Glutamatergic neuron (in vitro differentiated cells): ENCODE results near the gene BSG. TPM values are rescaled to one million over a fixed set of nuclear protein-coding genes. Genes with fewer than 3 reads are reported as not detected.

ENCODE experiments used
- DNase-seq: peaks from one replicate; pipeline ENCODE4 v3.0.0; 2022
- H3K27ac Mint-ChIP-seq: one replicate; pipeline ENCODE4 v1.8.0; 2020; ENCODE audit warnings: mild to moderate bottlenecking, mixed read lengths, inconsistent platforms; ENCODE audit not compliant: unreplicated experiment
- H3K27me3 Mint-ChIP-seq: one replicate; pipeline ENCODE4 v1.8.0; 2020; ENCODE audit warnings: mild to moderate bottlenecking, moderate library complexity, mixed read lengths, inconsistent platforms; ENCODE audit not compliant: unreplicated experiment
- H3K36me3 Mint-ChIP-seq: one replicate; pipeline ENCODE4 v1.8.0; 2020; ENCODE audit warnings: mild to moderate bottlenecking, mixed read lengths, inconsistent platforms; ENCODE audit not compliant: unreplicated experiment
- H3K4me1 Mint-ChIP-seq: one replicate; pipeline ENCODE4 v1.8.0; 2020; ENCODE audit warnings: mild to moderate bottlenecking, low read depth, mixed read lengths, inconsistent platforms; ENCODE audit not compliant: unreplicated experiment
- H3K4me3 Mint-ChIP-seq: one replicate; pipeline ENCODE4 v1.8.0; 2020; ENCODE audit warnings: mild to moderate bottlenecking, mixed read lengths, inconsistent platforms; ENCODE audit not compliant: unreplicated experiment
- H3K9me3 Mint-ChIP-seq: one replicate; pipeline ENCODE4 v1.8.0; 2020; ENCODE audit warnings: mild to moderate bottlenecking, moderate library complexity, mixed read lengths, inconsistent platforms; ENCODE audit not compliant: unreplicated experiment
- CTCF ChIP-seq: fragments of 200-600 bp; sonication (generic); IDR thresholded peaks from one replicate; pipeline ENCODE4 v1.5.0; 2021; ENCODE audit not compliant: partially characterized antibody, unreplicated experiment
- total RNA-seq: library from RNA; stranded (reverse); fragmentation: NEBNext Ultra II Directional; extraction: Animal tissue kit (Norgen Biotek cat#: 25700); gene quantifications from one replicate; pipeline ENCODE4 v1.2.1, GENCODE V29; 2021; ENCODE audit not compliant: unreplicated experiment

BSG gene
- total RNA-seq, 1 donor from 2014 or later: 470 TPM

GRCh38 chr19:613732-614567 lies 41.6 kb downstream of the BSG start:
- no peak overlapping the region for H3K27ac Mint-ChIP-seq
- peaks cover 9% of the 10 kb centered on the region for H3K4me1 Mint-ChIP-seq
- H3K9me3 Mint-ChIP-seq: peaks cover 11% of the 10 kb centered on the region
- H3K36me3 Mint-ChIP-seq: no peaks in the 10 kb centered on the region
- TF ChIP-seq CTCF: no peak
- no peak for DNase-seq
- H3K27me3 Mint-ChIP-seq: peaks cover 7% of the 10 kb centered on the region
- no peak overlapping the region for H3K4me3 Mint-ChIP-seq

- Mint-ChIP-seq H3K27me3 (peaks cover 9% of the 10 kb centered on the region), H3K27ac (peak overlapping the region; percentile 12), H3K36me3 (no peaks in the 10 kb centered on the region), H3K9me3 (peaks cover 11% of the 10 kb centered on the region), H3K4me3 (peak overlapping the region; percentile 70), H3K4me1 (peaks cover 8% of the 10 kb centered on the region)
- TF ChIP-seq CTCF: no peak
- DNase-seq: no peak
Observed at GRCh38 chr19:615619-616018, 43.2 kb downstream of the BSG start.

- Mint-ChIP-seq H3K9me3 (peaks cover 9% of the 10 kb centered on the region), H3K4me3 (no peak overlapping the region)
- DNase-seq: no peak
Observed at GRCh38 chr19:616062-616700, 43.8 kb downstream of the BSG start.

GRCh38 chr19:616747-617526 lies 44.5 kb downstream of the BSG start:
- DNase-seq: no peak
- peaks cover 2% of the 10 kb centered on the region for H3K4me1 Mint-ChIP-seq
- H3K4me3 Mint-ChIP-seq: no peak overlapping the region
- H3K27ac Mint-ChIP-seq: no peak overlapping the region
- TF ChIP-seq CTCF: no peak
- H3K27me3 Mint-ChIP-seq: peaks cover 6% of the 10 kb centered on the region
- H3K36me3 Mint-ChIP-seq: no peaks in the 10 kb centered on the region
- peaks cover 9% of the 10 kb centered on the region for H3K9me3 Mint-ChIP-seq

More at GRCh38 chr19:616062-616700, 43.8 kb downstream of the BSG start:
- Mint-ChIP-seq H3K36me3 (no peaks in the 10 kb centered on the region), H3K27me3 (peaks cover 6% of the 10 kb centered on the region), H3K4me1 (peaks cover 5% of the 10 kb centered on the region), H3K27ac (no peak overlapping the region)
- TF ChIP-seq CTCF: no peak
